GM12875 (cell line): ENCODE measurements around the gene STARD13.

Experiments used
- H3K4me3 ChIP-seq: one replicate; pipeline ENCODE4 v1.5.1; 2011; ENCODE audit warnings: low read depth, low read length, control low read depth
- CTCF ChIP-seq: IDR thresholded peaks from 2 replicates; pipeline ENCODE4 v1.5.1; 2011; ENCODE audit warnings: low read depth, mild to moderate bottlenecking, control low read depth, inconsistent platforms, low read length, moderate library complexity, borderline replicate concordance; ENCODE audit not compliant: insufficient read depth

STARD13 gene

GRCh38 chr13:33158816-33159215, 126.7 kb downstream of the STARD13 start:
- no peak overlapping the region for H3K4me3 ChIP-seq
- no peak for TF ChIP-seq CTCF

GRCh38 chr13:33158271-33158670, 127.3 kb downstream of the STARD13 start:
- no peak for TF ChIP-seq CTCF
- no peak overlapping the region for H3K4me3 ChIP-seq

DNA sequence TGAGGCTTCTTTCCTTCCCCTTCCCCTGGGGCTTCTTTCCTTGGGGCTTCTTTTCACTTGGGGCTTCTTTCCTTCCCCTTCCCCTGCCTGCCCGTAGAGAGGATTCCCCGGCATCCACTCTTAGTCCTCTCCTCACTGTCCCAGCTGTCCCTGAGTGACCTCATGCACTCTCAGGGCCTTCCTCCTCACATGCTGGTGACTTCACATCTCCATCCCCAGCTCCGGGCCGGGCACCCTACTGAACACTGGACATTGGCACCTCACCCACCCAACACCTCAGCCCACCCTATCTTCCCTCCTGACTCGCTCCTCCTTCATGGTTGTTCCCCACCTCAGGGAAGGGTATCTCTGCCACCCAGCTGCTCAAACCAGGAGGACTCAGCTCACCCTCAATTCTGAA, 130.6 kb downstream of the STARD13 start:
- H3K4me3 ChIP-seq: no peak overlapping the region
- no peak for TF ChIP-seq CTCF

- TF ChIP-seq CTCF: no peak
- H3K4me3 ChIP-seq: no peak overlapping the region
These were observed 131.8 kb downstream of the STARD13 start for GRCh38 chr13:33153421-33154404.

- H3K4me3 ChIP-seq: no peak overlapping the region
- no peak for TF ChIP-seq CTCF
These were observed 133.2 kb downstream of the STARD13 start for GRCh38 chr13:33152389-33152788.

DNA sequence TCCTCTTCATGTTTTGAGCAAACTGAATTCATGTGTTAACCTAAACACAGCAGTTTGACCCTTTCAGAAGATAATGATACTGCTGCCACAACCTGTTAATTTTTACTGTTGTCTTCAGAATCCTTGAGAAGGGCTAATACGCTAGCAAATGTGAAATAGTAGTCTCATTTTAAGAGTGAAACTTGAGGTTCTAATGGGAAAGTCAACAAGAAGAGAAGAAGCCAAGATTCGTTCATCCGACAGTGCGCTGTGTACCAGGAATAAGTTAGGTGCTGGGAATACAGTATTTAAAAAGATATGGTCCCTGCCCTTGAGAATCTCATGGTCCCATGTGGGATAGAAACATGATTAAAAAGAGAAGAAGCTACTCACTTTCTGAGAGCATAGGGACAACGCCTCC, 134.9 kb downstream of the STARD13 start:
- no peak overlapping the region for H3K4me3 ChIP-seq
- no peak for TF ChIP-seq CTCF

DNA sequence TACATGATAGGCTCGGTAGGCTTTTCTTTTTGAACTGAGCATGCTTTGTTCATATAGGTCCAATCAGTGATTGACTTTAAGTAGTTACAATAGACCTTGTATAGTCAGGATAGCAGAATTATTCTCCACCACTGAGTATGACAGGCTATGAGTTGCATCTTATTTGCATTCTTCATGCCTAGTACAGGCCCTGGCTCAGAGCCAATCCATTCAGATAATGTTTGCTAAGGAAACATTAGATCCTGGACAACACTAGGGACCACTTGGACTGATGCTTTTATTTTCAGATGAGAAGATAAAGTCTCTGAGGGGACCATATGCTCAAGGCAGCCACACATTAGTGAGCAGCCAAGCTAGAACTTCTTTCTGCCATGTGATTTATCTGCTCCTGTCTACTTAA, 135.4 kb downstream of the STARD13 start:
- no peak for TF ChIP-seq CTCF
- H3K4me3 ChIP-seq: no peak overlapping the region
